Measurements from ENCODE around the gene NTM. TPM values are rescaled to one million over a fixed set of nuclear protein-coding genes. Genes with fewer than 3 reads are reported as not detected.

Gene NTM
- total and polyA plus RNA-seq, 10 donors = 0.13 to 1.6 (median 0.67) TPM

GRCh38 chr11:131838016-131838415 lies 467.6 kb downstream of the NTM start:
- H3K4me3 ChIP-seq = no peak overlapping the region
- DNase-seq = no peak
- H3K4me1 ChIP-seq = peaks cover 0 to 16% (median 0%) of the 10 kb centered on the region in 6 donors
- TF ChIP-seq POLR2AphosphoS5 (IDR thresholded peaks at IDR 0.05) (no peak), CTCF (IDR thresholded peaks at IDR 0.05 in 8 of 11, conservative IDR thresholded peaks at IDR 0.05 in 3 of 11) (no peak), POLR2A (IDR thresholded peaks at IDR 0.05) (no peak)
- H3K9me3 ChIP-seq = no peaks in the 10 kb centered on the region
- 84 to 92% (median 89%) methylated on average over 12 of the region's 12 CpGs for WGBS, 5 donors
- intact Hi-C loops (cut with DNase I; ENCODE audit: low total_unique reads) = no loop called here
- H3K27me3 ChIP-seq (replicated peaks in 1 of 7) = no peaks in the 10 kb centered on the region
- no peak overlapping the region for H3K27ac ChIP-seq
- H3K36me3 ChIP-seq = no peaks in the 10 kb centered on the region

DNA sequence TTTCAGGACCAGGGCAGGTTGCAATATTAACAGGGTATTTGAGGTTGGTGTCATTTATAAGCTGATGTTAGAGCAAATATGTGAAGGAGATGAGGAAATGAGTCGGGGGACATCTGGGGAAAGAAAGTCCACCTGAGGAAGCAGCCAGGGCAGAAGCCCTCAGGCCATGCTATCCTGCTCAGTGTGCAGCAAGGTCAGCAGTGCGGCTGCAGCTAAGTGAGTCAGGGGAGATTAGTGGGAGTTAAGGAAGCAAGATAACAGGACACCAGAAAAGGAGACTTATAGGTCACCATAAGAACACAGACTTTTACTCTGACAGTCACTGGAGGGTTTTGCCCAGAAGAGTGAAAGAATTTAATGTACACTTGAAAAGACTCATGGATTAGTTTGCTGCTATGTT lies 468.9 kb downstream of the NTM start:
- 66 to 84% (median 77%) methylated on average over 2 of the region's 2 CpGs for WGBS, 5 donors
- H3K9me3 ChIP-seq = no peaks in the 10 kb centered on the region
- peaks cover 0 to 16% (median 0%) of the 10 kb centered on the region in 6 donors for H3K4me1 ChIP-seq
- intact Hi-C loops (cut with DNase I; ENCODE audit: low total_unique reads) = no loop called here
- no peak for TF ChIP-seq POLR2A (IDR thresholded peaks at IDR 0.05)
- no peak for TF ChIP-seq CTCF (IDR thresholded peaks at IDR 0.05 in 8 of 11, conservative IDR thresholded peaks at IDR 0.05 in 3 of 11)
- TF ChIP-seq POLR2AphosphoS5 (IDR thresholded peaks at IDR 0.05) = no peak
- no peaks in the 10 kb centered on the region for H3K36me3 ChIP-seq
- H3K4me3 ChIP-seq = no peak overlapping the region
- no peak overlapping the region for H3K27ac ChIP-seq
- no peaks in the 10 kb centered on the region for H3K27me3 ChIP-seq (replicated peaks in 1 of 7)
- DNase-seq = no peak

DNA sequence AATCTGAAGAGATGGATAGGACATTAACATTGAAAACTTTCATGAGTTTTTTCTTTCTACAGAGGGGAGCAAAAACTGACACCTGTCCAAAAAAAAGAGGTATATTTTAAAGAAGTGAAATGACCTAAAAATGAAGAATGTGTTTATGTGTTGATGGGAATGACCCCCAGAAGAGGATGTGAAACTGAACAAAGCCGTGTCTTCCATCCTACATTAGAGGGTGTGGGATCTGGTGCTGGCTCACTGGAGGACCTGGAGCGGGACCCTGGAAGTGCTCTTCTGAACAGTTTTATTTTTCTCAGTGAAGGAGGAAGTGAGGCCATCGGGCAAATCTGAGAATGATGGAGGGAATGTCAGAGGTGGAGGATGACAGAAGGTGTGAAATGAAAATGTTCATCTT lies 470.1 kb downstream of the NTM start:
- intact Hi-C loops (cut with DNase I; ENCODE audit: low total_unique reads) = no loop called here
- H3K27me3 ChIP-seq (replicated peaks in 1 of 7) = no peaks in the 10 kb centered on the region
- no peaks in the 10 kb centered on the region for H3K9me3 ChIP-seq
- no peaks in the 10 kb centered on the region for H3K36me3 ChIP-seq
- no peak for DNase-seq
- H3K4me1 ChIP-seq = peaks cover 0 to 16% (median 0%) of the 10 kb centered on the region in 6 donors
- TF ChIP-seq POLR2AphosphoS5 (IDR thresholded peaks at IDR 0.05) (no peak), POLR2A (IDR thresholded peaks at IDR 0.05) (no peak), CTCF (IDR thresholded peaks at IDR 0.05 in 8 of 11, conservative IDR thresholded peaks at IDR 0.05 in 3 of 11) (no peak)
- no peak overlapping the region for H3K4me3 ChIP-seq
- 40 to 50% (median 46%) methylated on average over 3 of the region's 3 CpGs for whole genome bisulfite sequencing, 5 donors
- H3K27ac ChIP-seq = peak overlapping the region in 1 of 8 donors; percentile 22

DNA sequence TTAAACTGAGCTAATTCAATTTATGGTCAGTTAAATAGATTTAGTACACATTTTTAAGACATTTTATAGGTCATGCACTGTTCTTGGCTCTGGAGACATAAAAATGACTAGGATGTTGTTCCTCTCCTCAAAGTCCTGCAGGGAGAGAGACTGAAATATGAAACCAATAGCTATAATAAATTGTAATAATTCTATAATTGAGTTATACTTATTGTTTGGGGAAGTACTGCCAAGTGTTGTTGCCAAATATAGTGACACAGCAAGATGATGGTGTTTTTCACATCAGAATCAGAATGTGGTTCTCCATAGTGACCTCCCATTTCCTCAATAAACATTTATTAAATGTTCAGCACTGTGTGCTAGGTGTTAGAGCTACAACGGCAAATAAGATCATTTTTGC lies 470.6 kb downstream of the NTM start:
- Histone ChIP-seq H3K4me3 (no peak overlapping the region), H3K27me3 (replicated peaks in 1 of 7) (no peaks in the 10 kb centered on the region), H3K27ac (peak overlapping the region in 2 of 8 donors; percentile 24 to 26), H3K36me3 (no peaks in the 10 kb centered on the region), H3K4me1 (peaks cover 0 to 16% (median 0%) of the 10 kb centered on the region in 6 donors), H3K9me3 (no peaks in the 10 kb centered on the region)
- WGBS, 5 donors = 3 to 26% (median 14%) methylated on average over 1 of the region's 1 CpG
- intact Hi-C loops (cut with DNase I; ENCODE audit: low total_unique reads) = no loop called here
- TF ChIP-seq POLR2AphosphoS5 (IDR thresholded peaks at IDR 0.05) (no peak), CTCF (IDR thresholded peaks at IDR 0.05 in 8 of 11, conservative IDR thresholded peaks at IDR 0.05 in 3 of 11) (no peak), POLR2A (IDR thresholded peaks at IDR 0.05) (no peak)
- DNase-seq = no peak

Data from spleen (tissue), 11 donors.